ENCODE data around the gene ZNF768. TPM values are rescaled to one million over a fixed set of nuclear protein-coding genes. Genes with fewer than 3 reads are reported as not detected.

ZNF768 gene
- total and polyA plus RNA-seq, 2 of the 13 experiments (the other 11 are each of a cell fraction or from before 2014, with no cell fraction given): 26.7 to 34.4 TPM

GRCh38 chr16:30557957-30558788 lies 31.8 kb upstream of the ZNF768 start, which contains the start of gene ZNF764 (continued):
- no peak for TF ChIP-seq HNF1A (IDR thresholded peaks at IDR 0.05; ENCODE audit: low read depth)
- TF ChIP-seq HNF1A (CRISPR knock-in tag; IDR thresholded peaks at IDR 0.05; ENCODE audit: borderline replicate concordance): peak; percentile 65; the same call in 1 of the 2 replicates
- 0 out of 2 replicates have a peak, but pooled peaks have one; percentile 8 for TF ChIP-seq CBX5 (CRISPR knock-in tag; IDR thresholded peaks at IDR 0.05; ENCODE audit: borderline replicate concordance)
- TF ChIP-seq ZNF225 (CRISPR knock-in tag; IDR thresholded peaks at IDR 0.05): peak; percentile 86
- no peak for TF ChIP-seq NR3C1 (CRISPR knock-in tag; IDR thresholded peaks at IDR 0.05)
- TF ChIP-seq SUZ12 (IDR thresholded peaks at IDR 0.05; ENCODE audit: low read depth, low read length): no peak
- TF ChIP-seq ZNF282 (IDR thresholded peaks at IDR 0.05; ENCODE audit: partially characterized antibody): no peak
- peak; percentile 53; the same call in 1 of the 2 replicates for TF ChIP-seq AHDC1 (CRISPR knock-in tag; IDR thresholded peaks at IDR 0.05; ENCODE audit: borderline replicate concordance)
- TF ChIP-seq ZNF776 (CRISPR knock-in tag; IDR thresholded peaks at IDR 0.05): peak; percentile 96
- peak; percentile 91 for TF ChIP-seq NCOA1 (CRISPR knock-in tag; IDR thresholded peaks at IDR 0.05)
- peak; percentile 93 for TF ChIP-seq MXD1 (CRISPR knock-in tag; IDR thresholded peaks at IDR 0.05)
- peak; percentile 18; the same call in 1 of the 2 replicates for TF ChIP-seq ZBTB49 (CRISPR knock-in tag; IDR thresholded peaks at IDR 0.05; ENCODE audit: borderline replicate concordance)
- TF ChIP-seq SIN3B (IDR thresholded peaks at IDR 0.05; ENCODE audit: low read length): no peak
- TF ChIP-seq ZC3H4 (CRISPR knock-in tag; IDR thresholded peaks at IDR 0.05; ENCODE audit: borderline replicate concordance): peak; percentile 45; the same call in 1 of the 2 replicates
- no peak for TF ChIP-seq HMGA1 (CRISPR knock-in tag; conservative IDR thresholded peaks at IDR 0.05)
- TF ChIP-seq ATRX (CRISPR knock-in tag; IDR thresholded peaks at IDR 0.05; ENCODE audit: borderline replicate concordance): no peak
- peak; percentile 67 for TF ChIP-seq MYC (CRISPR knock-in tag; IDR thresholded peaks at IDR 0.05; ENCODE audit: borderline replicate concordance)

Data from HepG2 (cell line).